GM18951 (cell line): ENCODE measurements around the gene LZTR1.
"Not testable (repeated sequence)": the region's sequence is repeated elsewhere in the genome, so short reads cannot be mapped to it uniquely, and the experiment has no call there.

Experiments
- POLR2A ChIP-seq: IDR thresholded peaks from 4 replicates; pipeline ENCODE4 v1.6.1; 2011; ENCODE audit warnings: mild to moderate bottlenecking; ENCODE audit not compliant: insufficient read length, insufficient read depth; ENCODE audit errors: extremely low read depth
- in situ Hi-C: fragments of 300-500 bp; cut with MboI; formaldehyde crosslinking; loops from one replicate; pipeline ENCODE4 v1.12.0; 2022; ENCODE audit warnings: low sequenced_read_pairs, mixed read lengths, inconsistent platforms; ENCODE audit not compliant: unreplicated experiment

LZTR1 gene

DNA sequence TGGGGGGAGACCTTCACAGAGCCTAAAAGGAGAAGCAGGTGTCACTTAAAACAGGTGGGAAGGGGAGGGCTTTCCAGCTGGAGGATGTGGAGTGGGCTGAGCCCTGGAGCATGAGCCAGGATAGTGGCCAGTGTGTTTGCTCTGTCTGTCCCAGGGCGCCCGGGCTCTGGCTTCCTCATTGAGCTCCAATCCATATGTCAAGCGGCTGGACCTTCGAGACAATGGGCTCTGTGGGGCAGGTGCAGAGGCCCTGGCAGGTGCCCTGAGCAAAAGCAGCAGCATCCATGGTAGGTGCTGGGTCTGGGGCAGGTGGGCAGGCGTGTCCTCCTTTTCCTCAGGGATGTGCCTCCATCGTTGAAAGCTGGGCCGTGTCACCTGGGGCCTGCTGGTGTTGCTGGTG is 65.6 kb downstream of the LZTR1 start:
- in situ Hi-C loops, result no loop called here

GRCh38 chr22:21048448-21048847 is 66.4 kb downstream of the LZTR1 start:
- in situ Hi-C loops, result not testable (repeated sequence)

More for the DNA sequence above, 65.6 kb downstream of the LZTR1 start:
- no peak for TF ChIP-seq POLR2A
